HG03159 (cell line): ENCODE measurements around the gene TFF2.

ENCODE experiments used
- ATAC-seq: cut with Tn5 transposase; IDR thresholded peaks from one replicate; pipeline ENCODE4 v1.9.1; 2021; ENCODE audit warnings: mild to moderate bottlenecking, moderate library complexity; ENCODE audit not compliant: unreplicated experiment

TFF2 gene

GRCh38 chr21:42366292-42367010, 15.7 kb upstream of the TFF2 start, which contains the start of gene TFF1:
TFF1 (minus strand) TSS chr21:42366535; CDS start chr21:42366495, 40 bp downstream.
- no peak for ATAC-seq

GRCh38 chr21:42365770-42366169, 15.0 kb upstream of the TFF2 start:
- no peak for ATAC-seq

DNA sequence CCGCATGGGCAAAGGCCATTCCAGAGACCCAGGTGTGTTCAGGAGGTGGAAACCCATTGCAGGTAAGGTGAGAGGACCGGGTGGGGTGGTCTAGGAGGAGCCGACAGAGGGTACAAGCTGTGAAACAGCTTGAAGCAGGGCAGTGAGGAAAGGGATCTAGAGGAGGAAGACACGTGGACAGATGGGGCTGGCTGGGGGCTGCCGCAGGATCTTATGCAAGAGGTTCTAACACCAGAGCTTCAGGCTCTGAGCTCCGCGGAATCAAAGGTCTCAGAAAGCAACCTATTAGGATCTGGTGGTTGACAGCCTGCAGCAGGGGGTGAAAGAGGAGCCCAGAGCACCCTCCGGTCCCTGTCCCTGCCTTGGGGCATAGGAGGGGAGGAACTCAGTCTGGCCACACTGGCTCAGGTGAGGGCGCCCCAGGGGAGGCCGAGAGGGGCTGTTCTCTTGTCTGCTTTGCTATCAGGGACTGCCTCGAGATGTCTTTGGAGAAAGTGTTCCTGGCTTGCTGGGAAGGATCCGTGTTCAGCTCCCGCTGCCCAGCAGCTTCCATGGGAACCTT, 13.6 kb upstream of the TFF2 start:
- no peak for ATAC-seq

GRCh38 chr21:42363312-42363711, 12.5 kb upstream of the TFF2 start:
- no peak for ATAC-seq

DNA sequence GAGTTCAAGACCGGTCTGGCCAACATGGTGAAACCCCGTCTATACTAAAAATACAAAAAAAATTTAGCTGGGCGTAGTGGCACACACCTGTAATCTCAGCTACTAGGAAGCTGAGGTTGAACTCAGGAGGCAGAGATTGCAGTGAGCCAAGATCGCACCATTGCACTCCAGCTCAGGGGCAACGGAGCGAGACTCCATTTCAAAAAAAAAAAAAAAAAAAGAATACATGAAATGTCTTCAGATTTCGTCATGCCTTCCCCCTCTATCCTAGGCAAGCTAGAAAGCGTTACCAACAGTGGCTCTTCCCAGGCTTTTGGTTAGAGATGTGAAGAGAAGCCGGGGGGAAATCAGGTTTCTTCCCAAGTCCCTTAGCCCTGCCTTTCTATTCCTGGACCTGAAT, 11.9 kb upstream of the TFF2 start:
- no peak for ATAC-seq

- no peak for ATAC-seq
Observed at GRCh38 chr21:42362198-42362597, 11.4 kb upstream of the TFF2 start.

DNA sequence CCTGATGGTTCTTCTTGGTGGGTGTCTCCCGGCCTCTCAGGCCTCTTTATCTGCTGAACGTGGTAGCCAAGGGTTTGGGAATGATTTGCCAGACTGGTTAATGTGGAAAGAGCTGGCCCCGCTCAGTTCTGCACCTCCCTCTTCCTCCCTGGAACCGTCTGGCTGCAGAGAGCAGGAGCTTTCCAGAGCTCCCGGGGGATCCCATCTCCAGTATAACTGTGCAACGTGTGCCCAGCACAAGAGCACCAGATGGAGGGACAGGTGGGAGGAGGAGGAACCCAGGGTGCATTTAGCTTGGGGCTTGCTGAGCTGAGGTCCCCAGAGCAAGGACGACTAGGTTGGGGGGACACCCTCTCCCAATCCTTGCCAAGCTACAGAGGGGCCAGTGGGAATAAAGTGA, 10.5 kb upstream of the TFF2 start:
- ATAC-seq, result no peak

GRCh38 chr21:42360317-42360716, 9.5 kb upstream of the TFF2 start:
- ATAC-seq, result no peak

GRCh38 chr21:42358937-42359336, 8.1 kb upstream of the TFF2 start:
- ATAC-seq, result no peak

GRCh38 chr21:42358261-42358660, 7.5 kb upstream of the TFF2 start:
- no peak for ATAC-seq

DNA sequence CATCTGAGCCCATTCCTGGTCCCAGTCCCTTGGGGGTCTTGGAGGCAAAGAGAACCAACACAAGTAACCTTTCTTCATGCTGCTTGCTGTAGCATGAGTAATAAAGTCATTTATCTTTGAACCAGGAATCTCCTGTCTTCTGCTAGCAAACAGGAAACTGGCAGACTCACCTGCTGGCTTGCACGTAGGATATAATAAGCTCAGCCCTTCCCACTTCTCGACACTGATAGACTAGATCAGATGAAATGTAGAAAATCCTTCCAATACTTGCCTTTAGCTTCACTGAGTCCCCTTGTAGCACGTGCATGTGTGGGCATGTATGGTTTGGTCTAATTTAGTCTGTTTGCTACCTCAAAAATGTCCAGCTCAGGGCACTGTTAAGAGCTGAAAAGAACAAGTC, 6.5 kb upstream of the TFF2 start:
- ATAC-seq, result no peak

GRCh38 chr21:42356650-42357049, 5.9 kb upstream of the TFF2 start:
- ATAC-seq, result no peak

DNA sequence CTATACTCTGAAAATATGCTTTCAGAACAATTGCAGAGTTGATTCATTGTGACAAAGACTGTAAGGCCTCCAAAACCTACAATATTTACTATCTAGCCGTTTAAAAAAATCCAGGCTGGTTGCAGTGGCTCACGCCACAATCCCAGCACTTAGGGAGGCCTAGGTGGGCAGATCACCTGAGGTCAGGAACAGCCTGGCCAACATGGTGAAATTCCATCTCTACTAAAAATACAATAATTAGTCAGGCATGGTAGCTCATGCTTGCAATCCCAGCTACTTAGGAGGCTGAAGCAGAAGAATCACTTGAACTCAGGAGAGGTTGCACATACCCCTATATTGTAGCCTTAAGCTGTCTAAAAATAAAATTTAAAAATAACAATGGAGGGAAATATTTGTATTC, 5.3 kb upstream of the TFF2 start:
- ATAC-seq, result no peak

DNA sequence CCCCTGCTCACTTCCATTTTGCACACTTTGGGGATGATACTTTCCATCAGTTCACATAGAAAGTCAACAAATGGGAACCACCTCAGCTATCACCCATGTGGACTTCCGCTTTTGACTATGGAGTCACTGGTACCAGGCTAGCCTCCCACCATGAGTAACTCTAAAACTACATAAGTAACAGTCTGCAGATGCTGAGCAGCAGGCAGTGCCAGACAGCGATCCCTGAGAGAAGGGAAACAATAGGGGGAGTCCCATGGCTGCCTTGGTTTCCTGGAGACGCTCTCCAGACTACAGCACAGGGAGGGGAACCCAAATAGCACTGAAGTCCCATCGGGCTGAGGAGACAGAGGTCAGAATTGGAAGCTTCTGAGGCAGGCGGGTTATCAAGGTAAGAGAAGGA, 2.8 kb upstream of the TFF2 start:
- no peak for ATAC-seq

DNA sequence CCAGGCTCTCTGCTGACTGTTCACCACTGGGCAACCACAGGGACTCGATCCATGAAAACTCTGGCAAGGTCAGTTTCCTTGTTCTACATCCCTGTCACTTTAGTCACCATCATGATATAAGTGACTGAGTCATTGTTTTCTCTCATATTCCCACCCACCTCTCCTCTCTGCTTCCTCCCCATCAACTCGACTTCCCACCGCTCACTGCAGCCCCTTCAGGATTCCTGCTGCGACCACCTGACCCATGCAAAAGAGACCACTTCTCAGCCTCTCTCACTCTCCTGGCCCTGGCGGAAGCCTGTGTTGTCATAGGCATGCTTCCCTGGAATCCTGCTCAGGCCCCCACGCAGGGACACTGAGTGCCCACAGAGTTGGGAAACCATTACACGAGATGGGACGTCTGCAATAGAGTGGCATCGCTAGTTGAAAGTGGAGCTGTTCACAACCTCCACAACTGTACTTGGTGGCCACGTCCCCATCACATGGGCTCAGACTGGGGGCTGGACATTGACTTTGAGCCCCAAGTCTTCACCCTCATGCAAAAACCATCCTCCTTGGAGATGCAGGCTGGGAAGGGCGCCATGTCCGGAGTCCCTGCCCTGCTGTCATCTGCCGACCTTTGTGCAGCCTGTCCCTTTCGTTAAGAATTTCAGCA, 1.8 kb upstream of the TFF2 start:
- no peak for ATAC-seq

DNA sequence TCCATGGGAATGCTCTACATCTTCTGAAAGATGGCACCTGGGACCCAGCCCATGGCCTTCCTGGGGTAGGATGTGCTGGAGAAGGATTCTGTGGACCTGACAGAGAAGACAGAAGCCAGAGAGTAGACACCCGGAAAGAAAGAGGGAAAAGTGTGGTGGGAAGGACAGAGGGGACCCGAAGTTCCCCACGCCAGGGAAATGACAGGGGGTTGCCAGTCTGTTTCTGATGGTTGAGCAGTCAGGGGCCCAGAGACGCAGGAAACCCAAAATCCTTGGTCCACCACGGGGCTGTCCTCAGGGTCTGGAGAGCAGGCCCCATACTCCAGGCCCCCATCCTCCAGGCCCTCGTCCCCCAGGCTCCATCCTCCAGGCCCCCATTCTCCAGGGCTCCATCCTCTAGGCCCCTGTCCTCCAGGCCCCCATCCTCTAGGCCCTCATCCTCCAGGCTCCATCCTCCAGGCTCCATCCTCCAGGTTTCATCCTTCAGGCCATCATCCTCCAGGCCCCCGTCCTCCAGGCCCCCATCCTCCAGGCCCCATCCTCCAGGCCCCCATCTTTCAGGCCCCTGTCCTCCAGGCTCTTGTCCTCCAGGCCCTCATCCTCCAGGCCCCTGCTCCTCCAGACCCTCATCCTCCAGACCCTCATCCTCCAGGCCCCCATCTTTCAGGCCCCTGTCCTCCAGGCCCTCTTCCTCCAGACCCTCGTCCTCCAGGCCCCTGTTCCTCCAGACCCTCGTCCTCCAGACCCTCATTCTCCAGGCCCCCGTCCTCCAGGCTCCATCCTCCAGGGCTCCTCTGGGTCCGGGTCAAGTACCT, 1.0 kb upstream of the TFF2 start:
- no peak for ATAC-seq

- no peak for ATAC-seq
Observed at GRCh38 chr21:42350318-42350910, 380 bp downstream of the TFF2 start.

DNA sequence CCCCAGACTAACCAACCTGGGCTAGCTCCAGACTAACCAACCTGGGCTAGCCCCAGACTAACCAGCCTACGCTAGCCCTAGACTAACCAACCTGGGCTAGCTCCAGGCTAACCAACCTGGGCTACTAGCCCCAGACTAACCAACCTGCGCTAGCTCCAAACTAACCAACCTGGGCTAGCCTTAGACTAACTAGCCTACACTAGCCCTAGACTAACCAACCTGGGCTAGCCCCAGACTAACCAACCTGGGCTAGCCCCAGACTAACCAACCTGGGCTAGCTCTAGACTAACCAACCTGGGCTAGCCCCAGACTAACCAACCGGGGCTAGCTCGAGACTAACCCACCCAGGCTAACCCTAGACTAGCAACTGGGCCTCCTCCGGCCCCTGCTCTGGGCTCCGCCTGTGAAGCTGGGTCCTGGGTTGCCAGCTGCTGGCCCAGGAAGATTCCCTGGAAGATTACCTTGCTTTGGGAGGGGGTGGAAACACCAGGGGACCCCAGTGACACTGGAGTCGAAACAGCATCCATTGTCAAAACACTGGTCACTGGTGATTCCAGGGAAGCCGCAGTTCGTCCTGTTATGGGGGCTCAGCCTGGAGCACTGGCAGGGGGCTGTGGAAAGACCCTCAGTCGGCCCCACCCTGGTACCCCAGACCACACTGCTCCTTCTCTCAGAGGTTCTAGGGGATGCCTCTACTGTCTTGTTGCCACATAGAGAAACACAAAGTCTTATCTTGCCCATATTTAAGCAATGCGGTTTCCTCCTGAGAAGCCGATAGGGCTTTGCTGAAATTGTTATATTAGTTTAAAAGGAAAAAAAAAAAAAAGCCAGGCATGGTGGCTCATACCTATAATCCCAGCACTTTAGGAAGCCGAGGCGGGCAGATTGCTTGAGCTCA, 1.1 kb downstream of the TFF2 start:
- ATAC-seq, result no peak

DNA sequence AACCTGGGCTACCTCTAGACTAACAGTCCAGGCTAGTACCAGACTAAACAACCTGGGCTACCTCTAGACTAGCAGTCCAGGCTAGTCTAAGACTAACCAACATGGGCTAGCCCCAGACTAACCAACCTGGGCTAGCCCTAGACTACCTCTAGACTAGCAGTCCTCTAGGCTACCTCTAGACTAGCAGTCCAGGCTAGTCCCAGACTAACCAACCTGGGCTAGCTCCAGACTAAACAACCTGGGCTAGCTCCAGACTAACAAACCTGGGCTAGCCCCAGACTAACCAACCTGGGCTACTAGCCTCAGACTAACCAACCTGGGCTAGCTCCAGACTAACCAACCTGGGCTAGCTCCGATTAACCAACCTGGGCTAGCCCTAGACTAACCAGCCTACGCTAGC, 2.0 kb downstream of the TFF2 start:
- no peak for ATAC-seq
